ENCODE measurements around the gene ZNF221. TPM values are rescaled to one million over a fixed set of nuclear protein-coding genes. Genes with fewer than 3 reads are reported as not detected.
A peak's percentile ranks its signal among the peaks of the same experiment; 100 is the strongest.

ZNF221 gene
- total RNA-seq, 1 donor from 2014 or later = 14.3 TPM

GRCh38 chr19:43966079-43966694 is 15.2 kb downstream of the ZNF221 start:
- TF ChIP-seq CTCF (conservative IDR thresholded peaks at IDR 0.05) = no peak

GRCh38 chr19:43976732-43977131 is 25.7 kb downstream of the ZNF221 start:
- no peak overlapping the region for H3K4me3 Mint-ChIP-seq
- DNase-seq (ENCODE audit: low read depth, low spot score) = no peak
- H3K36me3 Mint-ChIP-seq (ENCODE audit: low read depth) = peaks cover 64% of the 10 kb centered on the region
- no peak overlapping the region for H3K27ac Mint-ChIP-seq (ENCODE audit: unreplicated experiment)
- H3K4me1 Mint-ChIP-seq = no peaks in the 10 kb centered on the region
- peaks cover 39% of the 10 kb centered on the region for H3K9me3 Mint-ChIP-seq
- no peaks in the 10 kb centered on the region for H3K27me3 Mint-ChIP-seq (ENCODE audit: low read depth)
- TF ChIP-seq CTCF (conservative IDR thresholded peaks at IDR 0.05) = no peak

More at GRCh38 chr19:43966079-43966694, 15.2 kb downstream of the ZNF221 start:
- H3K4me1 Mint-ChIP-seq = no peaks in the 10 kb centered on the region
- no peaks in the 10 kb centered on the region for H3K27me3 Mint-ChIP-seq (ENCODE audit: low read depth)
- H3K9me3 Mint-ChIP-seq = peaks cover 42% of the 10 kb centered on the region
- peaks cover 94% of the 10 kb centered on the region for H3K36me3 Mint-ChIP-seq (ENCODE audit: low read depth)
- no peak overlapping the region for H3K27ac Mint-ChIP-seq (ENCODE audit: unreplicated experiment)
- no peak for DNase-seq (ENCODE audit: low read depth, low spot score)
- H3K4me3 Mint-ChIP-seq = no peak overlapping the region

- no peak overlapping the region for H3K27ac Mint-ChIP-seq (ENCODE audit: unreplicated experiment)
- peak overlapping the region; percentile 83 for H3K4me3 Mint-ChIP-seq
- H3K27me3 Mint-ChIP-seq (ENCODE audit: low read depth) = no peaks in the 10 kb centered on the region
- no peak for DNase-seq (ENCODE audit: low read depth, low spot score)
- peaks cover 25% of the 10 kb centered on the region for H3K36me3 Mint-ChIP-seq (ENCODE audit: low read depth)
- H3K4me1 Mint-ChIP-seq = peaks cover 12% of the 10 kb centered on the region
- H3K9me3 Mint-ChIP-seq = peaks cover 13% of the 10 kb centered on the region
- TF ChIP-seq CTCF (conservative IDR thresholded peaks at IDR 0.05) = no peak
These were observed 32.5 kb downstream of the ZNF221 start for GRCh38 chr19:43983544-43983911.

- TF ChIP-seq CTCF (conservative IDR thresholded peaks at IDR 0.05) = no peak
- Mint-ChIP-seq H3K9me3 (peaks cover 16% of the 10 kb centered on the region), H3K36me3 (ENCODE audit: low read depth) (peaks cover 24% of the 10 kb centered on the region), H3K4me3 (peak within 1 kb of the TSS; percentile 100), H3K27me3 (ENCODE audit: low read depth) (no peaks in the 10 kb centered on the region), H3K4me1 (peaks cover 12% of the 10 kb centered on the region), H3K27ac (ENCODE audit: unreplicated experiment) (peak within 1 kb of the TSS; percentile 96)
- DNase-seq (ENCODE audit: low read depth, low spot score) = peak; percentile 72
These were observed 33.1 kb downstream of the ZNF221 start, which contains the start of gene ZNF155 for GRCh38 chr19:43983912-43984686. TSS of gene ZNF155 (plus strand) at chr19:43984188. CDS start at chr19:43988544, 4,356 bp downstream.

GRCh38 chr19:43984687-43985000 is 33.6 kb downstream of the ZNF221 start:
- Mint-ChIP-seq H3K9me3 (peaks cover 15% of the 10 kb centered on the region), H3K27me3 (ENCODE audit: low read depth) (no peaks in the 10 kb centered on the region), H3K36me3 (ENCODE audit: low read depth) (peaks cover 27% of the 10 kb centered on the region), H3K4me1 (peaks cover 12% of the 10 kb centered on the region), H3K27ac (ENCODE audit: unreplicated experiment) (peak overlapping the region; percentile 91), H3K4me3 (peak overlapping the region; percentile 100)
- DNase-seq (ENCODE audit: low read depth, low spot score) = no peak
- no peak for TF ChIP-seq CTCF (conservative IDR thresholded peaks at IDR 0.05)

Measured in neural crest cell (in vitro differentiated cells).